GM19351 (cell line): ENCODE results near the gene GALNT16.
"Not testable (repeated sequence)": the region's sequence is repeated elsewhere in the genome, so short reads cannot be mapped to it uniquely, and the experiment has no call there.

Experiments used
- ATAC-seq: cut with Tn5 transposase; IDR thresholded peaks from one replicate; pipeline ENCODE4 v1.9.1; 2021; ENCODE audit warnings: mild to moderate bottlenecking, moderate library complexity; ENCODE audit not compliant: unreplicated experiment

Gene GALNT16

DNA sequence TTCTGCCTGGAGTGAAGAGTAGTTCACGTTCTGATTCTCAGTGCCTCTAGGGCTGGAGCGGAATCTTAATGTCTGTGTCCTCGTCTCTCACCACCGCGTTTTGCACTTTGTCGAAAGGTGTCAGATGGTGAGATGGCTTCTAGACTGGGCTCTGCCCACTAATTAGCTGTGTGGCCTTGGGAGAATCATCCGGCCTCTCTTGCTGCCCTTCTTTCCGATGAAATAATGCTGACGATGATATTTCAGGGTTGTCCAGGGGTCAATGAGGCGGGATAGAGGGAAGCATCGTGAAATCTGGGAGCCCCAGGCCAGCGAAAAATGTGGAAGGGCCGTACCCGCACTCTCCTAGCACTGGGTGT is 811 bp upstream of the GALNT16 start:
- ATAC-seq = no peak

DNA sequence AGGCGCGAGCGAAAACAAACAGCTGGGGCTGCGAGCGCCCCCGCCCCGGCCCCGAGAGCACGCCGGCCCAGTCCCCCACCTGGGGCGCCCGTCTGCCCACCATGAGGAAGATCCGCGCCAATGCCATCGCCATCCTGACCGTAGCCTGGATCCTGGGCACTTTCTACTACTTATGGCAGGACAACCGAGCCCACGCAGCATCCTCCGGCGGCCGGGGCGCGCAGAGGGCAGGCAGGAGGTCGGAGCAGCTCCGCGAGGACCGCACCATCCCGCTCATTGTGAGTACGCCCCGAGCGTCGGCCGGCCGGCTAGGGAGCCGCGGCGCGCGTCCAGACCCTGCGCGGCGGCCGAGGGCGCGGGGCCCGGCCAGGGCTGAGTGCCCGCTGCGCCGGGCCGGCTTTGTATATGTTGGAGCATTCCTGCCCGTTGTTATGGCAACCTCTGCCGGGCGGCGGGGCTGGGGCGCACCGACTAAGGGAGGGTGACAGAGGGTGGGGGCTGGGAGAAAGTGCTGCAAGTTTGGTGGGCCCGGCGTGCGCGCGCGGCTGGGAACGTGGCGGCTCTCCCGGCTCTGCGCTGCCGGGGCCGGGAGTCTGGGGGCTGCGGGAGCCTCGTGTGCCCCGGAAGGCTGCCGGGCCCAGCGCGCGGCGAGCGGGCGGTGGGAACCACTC is 367 bp downstream of the GALNT16 start:
- no peak for ATAC-seq

DNA sequence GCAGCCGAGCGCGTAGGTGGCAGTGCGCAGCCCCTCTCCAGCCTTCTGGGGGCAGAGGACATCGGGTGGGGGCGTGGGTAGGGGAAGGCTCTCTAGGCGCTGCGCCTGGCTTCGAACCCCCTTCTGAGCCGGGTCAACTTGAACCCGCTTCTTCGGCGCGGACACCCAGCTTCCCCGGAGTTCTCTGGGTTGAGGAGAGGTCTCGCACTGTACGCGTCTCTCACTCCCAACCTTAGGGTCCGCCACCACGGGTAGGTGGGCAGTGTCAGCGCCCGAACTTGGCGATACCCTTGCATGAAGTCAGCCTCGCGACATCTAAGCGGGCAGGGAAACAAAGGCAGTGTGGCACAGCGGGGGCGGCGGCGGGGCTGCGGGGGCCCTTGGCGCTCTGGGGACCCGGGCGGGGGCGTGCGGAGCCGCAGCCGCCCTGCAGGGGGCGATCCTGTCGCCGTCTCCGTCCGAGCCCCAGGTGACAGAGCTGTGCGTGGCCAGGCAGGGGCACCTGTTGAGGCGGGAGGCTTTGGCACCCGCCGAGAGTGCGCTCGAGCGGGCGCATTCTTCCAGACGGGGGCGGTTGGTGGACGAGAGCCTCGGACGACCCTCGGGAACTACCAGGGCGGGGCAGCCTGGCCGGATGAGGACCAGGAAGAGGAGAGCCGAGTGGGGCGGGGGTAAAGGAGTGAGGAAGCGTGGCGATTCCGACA is 1.1 kb downstream of the GALNT16 start:
- ATAC-seq = peak; percentile 60

DNA sequence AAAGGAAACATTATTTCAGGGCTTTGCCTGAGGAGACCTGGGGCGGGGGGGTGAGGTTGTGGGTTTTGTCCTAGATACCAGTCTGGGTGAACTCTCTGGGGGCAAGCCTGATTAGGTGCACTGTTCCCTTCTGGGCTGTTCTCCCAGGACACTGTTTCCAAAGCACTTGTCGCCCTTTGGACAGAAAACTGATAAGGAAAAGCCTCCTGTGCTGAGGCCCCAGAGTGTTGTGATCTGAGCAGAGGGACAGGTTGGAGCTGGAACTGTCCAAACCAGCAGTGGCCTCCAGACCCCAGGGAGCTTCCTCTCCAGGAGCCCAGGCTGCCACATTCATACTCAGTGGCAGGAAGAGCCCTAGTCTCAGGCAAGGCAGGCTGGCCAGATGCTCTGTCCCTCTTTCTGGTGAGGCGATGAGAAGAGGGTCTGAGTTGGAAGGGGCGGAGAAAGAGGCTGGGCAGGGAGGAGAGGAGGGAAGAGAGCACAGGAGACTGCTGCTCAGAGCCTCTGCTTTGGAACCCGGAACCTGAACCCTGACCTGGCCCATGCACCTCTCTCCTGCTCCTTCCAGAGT is 1.9 kb downstream of the GALNT16 start:
- no peak for ATAC-seq

DNA sequence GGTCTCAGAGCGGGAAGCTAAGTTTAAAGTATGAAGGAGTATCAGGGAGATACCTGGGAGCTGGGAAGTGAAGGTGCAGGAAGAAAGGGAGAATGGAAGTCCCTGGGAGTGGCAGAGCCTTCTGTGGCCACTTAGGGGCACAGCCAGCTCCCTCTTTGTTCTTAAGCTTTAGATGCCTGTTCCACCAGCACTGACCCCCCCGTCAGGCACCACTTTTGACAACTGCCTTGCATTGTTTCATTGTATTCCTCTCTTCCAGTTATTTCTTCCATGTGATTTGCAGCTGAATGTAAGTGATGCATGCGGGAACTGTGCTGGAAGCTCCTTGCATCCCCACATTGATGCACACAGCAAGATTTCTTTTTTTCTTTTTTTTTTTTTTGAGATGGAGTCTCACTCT is 2.6 kb downstream of the GALNT16 start:
- no peak for ATAC-seq

DNA sequence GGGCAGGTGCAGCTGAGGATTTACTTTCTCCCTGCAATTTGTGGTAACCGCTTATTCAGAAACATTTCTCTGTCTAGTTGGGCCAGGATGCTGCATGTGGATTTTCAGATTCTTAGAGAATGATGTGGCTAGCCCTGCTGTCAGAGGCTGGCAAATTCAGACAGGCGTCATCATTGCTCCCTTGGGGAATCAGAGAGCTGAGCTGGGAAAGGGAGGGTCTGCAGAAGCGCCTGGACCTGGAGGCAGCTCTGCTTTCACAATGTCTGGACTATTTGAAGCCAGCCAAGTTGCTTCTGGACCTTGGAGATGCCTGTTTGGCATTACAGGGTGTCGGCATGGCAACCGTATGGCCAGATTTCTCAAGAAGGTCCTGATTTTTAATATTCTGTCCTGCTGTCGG is 3.4 kb downstream of the GALNT16 start:
- ATAC-seq = no peak

DNA sequence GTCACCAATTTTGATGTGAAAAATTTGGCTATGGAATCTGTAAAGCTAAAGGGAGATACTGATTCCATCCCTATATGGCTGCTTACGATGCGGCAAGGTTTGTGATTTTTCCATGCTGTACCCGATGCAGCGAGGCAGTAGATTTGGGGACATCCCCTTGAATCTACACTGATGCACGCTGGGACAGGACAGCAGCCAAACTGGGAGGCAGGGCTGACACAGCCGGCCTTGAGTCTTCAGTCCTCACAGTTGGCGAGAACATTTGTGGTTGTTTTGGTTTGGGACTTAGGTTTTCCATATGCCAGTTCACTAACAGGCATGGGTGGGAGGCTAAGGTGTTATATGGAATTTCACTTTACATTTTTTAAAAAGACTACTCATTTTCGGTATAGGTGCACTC is 3.8 kb downstream of the GALNT16 start:
- ATAC-seq = no peak

DNA sequence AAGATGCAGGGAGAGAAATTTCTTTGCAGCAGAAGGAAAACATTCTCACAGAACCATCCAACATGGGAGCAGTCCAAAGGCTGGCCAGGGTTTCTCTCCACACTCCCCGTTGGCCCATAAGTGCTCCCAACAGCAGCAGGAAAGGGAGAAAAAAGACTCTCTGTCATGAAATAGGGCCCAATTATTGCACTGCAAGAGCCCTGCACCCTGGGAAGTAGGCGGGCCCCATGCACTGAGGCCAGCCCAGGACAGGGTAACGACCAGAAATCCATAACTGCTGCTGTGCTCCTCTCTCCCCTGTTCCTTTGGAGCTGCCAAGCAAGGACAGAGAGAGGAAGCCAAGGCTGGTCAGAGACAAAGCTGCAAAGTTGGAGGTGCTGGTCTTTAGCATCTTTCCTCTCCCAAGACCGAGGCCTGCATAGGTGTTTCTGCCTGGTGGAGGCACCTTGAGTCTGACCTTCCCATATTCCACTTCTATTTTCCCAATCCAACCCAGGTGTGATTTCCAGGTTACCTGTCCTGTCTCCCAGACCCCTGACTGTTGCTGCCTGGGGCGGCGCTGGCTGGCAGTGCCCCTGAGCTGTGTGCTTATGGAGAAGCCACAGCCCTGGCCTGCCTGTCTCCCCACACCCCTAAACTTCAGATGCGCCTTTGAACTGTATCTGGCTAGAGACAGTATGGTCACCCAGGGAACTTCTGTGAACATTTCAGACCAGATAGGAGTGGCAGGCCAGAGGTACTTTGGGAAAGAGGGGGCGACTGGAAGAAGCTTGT is 6.8 kb downstream of the GALNT16 start:
- ATAC-seq = no peak

DNA sequence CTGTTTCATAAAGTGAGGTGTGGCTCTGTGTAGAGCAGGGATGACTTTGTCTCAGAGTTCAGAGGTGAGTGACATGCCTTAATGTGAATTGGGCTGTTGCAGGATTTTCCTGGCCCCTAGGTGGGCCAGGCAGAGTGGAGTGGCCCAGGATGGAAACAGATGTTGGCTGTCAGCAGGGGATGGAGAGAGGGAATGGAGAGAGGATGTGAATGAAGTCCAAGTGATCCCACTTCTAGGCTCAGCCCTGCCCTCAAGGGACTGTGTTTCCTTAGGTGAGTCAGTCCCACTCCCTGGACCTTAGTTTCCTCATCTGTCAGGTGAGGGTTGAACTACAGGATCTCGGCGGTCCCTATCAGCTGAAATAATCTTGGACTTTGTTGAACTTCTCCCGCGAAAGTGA is 7.5 kb downstream of the GALNT16 start:
- ATAC-seq = no peak

DNA sequence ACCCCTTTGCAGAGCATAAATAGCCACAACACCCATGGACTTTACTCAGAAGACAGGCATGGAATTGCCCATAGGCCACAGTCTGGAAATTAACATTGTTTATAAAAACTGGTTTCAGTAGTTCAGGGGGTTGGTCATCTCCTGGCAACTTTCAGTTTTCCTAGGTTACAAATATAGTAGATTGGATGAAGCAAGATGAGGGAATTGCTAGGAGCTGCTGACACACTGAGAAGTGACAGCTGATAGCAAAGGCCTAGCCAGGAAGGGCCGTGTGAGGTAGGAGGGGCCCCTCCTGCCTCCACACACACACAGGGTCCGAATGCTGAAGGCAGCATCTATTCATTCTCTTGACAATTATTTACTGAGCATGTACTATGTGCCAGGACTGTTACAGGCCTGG is 8.3 kb downstream of the GALNT16 start:
- no peak for ATAC-seq

DNA sequence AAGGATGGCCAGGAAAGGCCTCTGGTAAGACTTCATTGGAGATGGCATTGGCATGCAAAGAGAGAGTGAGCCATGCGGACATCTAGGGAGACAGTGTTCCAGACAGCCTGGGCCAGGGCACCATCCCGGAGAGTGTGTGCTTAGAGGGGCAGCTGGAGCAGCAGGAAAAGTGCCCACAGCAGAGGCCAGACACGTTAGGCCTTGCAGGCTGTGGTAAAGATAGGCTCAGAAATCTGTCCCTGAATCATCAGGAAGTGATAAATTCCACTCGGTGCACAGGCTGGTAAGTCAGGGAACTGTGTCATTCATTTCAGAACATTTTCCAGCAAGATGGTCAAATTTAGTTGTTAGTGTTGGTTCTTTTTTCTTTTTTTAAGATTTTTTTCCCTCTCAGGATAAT is 8.8 kb downstream of the GALNT16 start:
- no peak for ATAC-seq

DNA sequence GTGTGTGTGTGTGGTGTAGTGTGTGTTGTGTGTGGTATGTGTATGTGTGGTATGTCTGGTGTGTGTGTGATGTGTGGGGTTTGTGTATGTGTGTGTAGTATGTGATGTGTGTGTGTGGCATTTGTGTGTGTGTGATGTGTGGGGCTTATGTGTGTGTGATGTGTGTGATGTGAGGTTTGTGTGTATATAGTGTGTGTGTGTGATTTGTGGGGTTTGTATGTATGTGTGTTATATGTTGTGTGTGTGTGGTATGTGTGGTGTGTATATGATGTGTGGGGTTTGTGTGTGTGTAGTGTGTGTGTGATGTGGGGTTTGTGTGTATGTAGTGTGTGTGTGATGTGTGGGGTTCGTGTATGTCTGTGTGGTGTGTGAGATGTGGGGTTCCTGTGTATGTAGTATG is 9.4 kb downstream of the GALNT16 start:
- no peak for ATAC-seq

DNA sequence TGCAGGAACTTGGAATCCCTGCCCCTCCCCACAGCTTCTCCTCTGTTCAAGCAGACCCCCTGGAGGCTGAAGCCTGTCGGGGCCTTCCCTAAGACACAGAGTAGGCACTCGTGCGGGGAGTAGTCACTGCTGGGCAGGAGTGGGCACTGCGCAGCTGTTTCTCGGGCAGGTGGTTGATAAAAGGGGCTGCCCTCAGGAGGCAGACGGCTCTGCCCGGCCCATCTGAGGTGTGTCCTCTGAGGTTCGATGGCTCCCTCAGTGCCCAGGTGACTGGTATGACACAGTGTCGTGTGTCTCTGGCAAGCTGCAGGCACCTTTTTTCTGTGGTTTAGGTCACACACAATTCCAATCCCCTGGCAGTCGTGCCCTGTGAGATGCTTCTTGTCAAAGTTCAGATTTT is 10.1 kb downstream of the GALNT16 start:
- no peak for ATAC-seq

DNA sequence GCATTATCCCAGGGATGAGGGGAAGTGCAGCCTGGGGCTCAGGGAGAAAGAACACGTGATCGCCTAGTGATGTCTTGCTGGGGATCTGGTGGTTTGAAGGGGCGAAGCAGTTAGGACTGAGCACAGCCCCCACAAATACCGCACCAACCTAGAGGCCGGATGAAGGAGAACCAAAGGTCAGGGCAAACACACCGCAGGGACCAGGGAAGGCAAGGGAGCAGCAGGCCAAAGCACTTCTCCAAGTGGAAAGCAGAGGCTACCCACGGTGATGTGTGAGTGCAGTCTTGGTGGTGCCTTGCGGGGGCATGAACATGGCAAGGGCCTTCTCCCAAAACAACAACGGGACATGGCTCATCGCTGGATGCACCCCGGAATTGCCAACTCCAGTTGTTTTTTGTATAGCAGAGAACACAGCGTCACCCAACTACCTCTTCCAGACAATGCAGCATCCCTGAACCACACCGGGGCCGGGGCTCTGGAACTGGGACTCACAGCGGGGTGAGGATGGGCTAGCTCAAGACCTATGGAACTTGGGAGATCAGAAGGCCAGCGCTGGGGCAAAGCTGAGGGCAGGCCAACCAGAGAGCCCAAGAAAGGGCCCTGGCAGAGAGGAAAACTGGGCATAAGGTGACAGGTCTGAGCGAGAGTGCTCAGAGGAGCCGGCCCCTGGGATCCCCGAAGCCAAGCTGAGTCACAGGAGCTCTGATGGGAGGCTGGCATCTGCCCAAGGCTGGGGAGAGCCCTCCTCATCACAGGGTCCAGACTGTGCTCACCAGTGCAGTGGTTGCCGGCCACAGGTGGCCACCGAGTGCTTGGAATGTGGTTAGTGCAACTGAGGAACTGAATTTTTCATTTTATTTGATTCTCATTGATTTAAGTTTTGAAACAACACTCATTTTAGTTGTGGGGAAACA is 11.1 kb downstream of the GALNT16 start:
- no peak for ATAC-seq

DNA sequence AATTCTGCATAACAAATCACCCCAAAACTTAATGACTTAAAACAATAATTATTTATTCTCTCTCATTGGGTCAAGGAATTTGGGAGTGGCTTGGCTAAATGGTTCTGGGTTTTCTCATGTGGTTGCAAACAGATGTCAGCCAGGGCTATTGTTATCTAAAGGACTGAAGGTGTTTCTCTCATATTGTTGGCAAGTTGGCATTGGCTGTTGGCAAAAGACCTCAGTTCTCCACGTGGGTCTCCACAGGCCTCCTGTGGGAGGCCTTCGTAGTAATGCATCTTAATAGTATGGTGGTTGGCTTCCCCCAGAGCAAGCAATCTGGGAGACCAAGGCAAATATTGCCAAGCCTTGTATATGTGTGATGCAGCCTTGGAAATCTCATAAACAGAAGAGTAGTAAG is 14.4 kb downstream of the GALNT16 start:
- no peak for ATAC-seq

DNA sequence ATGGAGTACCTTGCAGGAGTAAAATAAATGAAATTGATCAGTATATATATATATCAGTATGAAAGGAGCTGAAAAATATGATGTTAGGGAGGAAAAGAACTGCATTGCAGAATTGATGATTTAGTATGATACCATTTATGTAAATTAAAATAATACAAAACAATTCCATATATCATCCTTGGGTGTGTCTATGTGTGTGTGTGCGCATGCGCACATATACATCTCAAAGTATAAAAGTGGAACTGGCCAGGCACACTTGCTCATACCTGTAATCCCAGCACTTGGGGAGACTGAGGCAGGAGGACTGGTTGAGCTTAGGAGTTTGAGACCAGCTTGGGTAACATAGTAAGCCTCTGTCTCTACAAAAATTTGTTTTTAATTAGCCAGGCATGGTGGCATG is 15.4 kb downstream of the GALNT16 start:
- no peak for ATAC-seq

DNA sequence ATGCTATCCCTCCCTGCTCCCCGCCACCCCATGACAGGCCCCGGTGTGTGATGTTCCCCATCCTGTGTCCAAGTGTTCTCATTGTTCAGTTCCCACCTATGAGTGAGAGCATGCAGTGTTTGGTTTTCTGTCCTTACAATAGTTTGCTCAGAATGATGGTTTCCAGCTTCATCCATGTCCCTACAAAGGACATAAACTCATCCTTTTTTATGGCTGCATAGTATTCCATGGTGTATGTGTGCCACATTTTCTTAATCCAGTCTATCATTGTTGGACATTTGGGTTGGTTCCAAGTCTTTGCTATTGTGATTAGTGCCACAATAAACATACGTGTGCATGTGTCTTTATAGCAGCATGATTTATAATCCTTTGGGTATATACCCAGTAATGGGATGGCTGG is 17.4 kb downstream of the GALNT16 start:
- not testable (repeated sequence) for ATAC-seq

DNA sequence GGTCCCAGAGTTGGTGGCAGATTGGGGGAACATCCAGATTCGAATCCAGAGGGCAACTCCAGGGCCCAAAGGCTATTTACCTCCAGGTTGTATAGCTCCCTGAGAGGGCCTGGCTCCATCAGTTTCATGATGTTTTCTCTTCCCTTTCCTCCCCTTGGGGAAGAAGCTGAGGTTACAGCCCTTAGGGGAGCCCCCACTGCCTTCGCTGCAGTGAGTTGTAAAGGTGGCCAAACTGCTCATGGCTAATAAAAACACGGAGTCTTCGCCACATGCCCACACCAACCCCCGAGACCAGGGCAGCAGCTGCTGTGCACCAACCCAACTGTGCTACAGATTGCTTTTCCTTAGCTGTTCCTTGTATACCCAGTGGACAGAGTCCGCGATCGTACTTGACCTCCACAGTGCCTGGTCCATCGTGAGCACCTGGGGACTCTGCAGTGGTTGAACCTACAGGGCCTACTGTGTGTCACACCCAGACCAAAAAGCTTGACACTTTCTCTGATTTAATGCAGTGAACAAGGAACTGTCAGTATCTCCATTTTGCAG is 20.9 kb downstream of the GALNT16 start:
- ATAC-seq = no peak

DNA sequence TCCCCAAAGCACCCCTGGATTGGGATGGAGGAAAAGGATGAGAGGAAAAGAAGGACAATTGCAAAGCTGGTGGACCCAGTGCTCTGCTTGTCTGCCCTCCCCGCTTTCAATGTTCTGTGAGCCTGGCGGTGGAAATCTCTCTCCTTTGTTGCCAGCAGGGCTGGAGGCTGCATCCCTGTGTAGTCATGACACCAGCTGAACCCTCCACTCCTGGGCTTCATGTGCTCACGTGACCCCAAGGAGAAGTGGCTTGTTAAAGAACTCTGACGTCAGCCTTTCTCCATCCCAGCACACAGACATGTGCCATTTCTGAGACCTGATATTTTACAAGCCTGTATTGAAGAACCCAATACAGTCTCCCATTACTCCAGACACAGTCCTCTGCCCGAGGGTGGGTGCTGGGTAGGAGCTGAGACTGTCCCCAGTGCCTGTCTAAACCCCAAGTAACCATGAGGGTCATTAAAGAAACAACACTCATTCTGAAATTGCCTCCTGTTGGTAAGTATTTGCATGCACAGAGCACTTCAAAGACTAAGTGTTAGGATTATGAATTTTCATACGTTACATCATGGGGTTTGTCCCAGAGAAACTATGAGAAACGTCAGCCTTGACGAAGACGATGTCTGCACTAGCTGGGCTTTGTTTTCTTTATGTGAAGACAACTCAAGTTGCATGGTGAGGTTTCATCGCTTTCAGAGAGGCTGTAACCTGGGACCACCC is 21.7 kb downstream of the GALNT16 start:
- no peak for ATAC-seq

DNA sequence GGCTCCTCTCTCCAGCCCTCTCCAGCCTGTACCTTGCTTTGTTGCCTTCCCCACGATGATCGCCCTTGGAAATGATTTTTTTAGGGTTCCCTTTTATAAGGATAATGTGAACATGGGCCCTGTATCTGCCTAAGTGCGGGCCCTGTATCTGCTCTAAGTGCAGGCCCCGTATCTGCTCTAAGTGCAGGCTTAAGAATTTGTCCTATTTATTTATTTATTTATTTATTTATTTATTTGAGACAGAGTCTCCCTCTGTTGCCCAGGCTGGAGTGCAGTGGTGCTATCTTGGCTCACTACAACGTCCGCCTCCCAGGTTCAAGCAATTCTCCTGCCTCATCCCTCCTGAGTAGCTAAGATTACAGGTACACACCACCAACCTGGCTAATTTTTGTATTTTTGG is 22.5 kb downstream of the GALNT16 start:
- no peak for ATAC-seq
